Ishikawa (cell line): ENCODE data around the gene MKKS.

Experiments used
- CEBPB ChIP-seq: IDR thresholded peaks from 2 replicates; pipeline ENCODE4 v1.6.1; 2012
- CREB1 ChIP-seq: IDR thresholded peaks from 2 replicates; pipeline ENCODE4 v1.6.1; 2012; ENCODE audit warnings: low read depth
- EGR1 ChIP-seq: IDR thresholded peaks from 2 replicates; pipeline ENCODE4 v1.6.1; 2012
- EP300 ChIP-seq: IDR thresholded peaks from 2 replicates; pipeline ENCODE4 v1.6.1; 2012; ENCODE audit warnings: borderline replicate concordance
- FOXM1 ChIP-seq: IDR thresholded peaks from 2 replicates; pipeline ENCODE4 v1.6.1; 2012; ENCODE audit warnings: low read depth, borderline replicate concordance
- NFIC ChIP-seq: IDR thresholded peaks from 2 replicates; pipeline ENCODE4 v1.6.1; 2012
- RAD21 ChIP-seq: IDR thresholded peaks from 2 replicates; pipeline ENCODE4 v1.6.1; 2012; ENCODE audit warnings: low read depth
- TAF1 ChIP-seq: IDR thresholded peaks from 2 replicates; pipeline ENCODE4 v1.6.1; 2012; ENCODE audit warnings: low read depth, mild to moderate bottlenecking
- TCF12 ChIP-seq: IDR thresholded peaks from 2 replicates; pipeline ENCODE4 v1.6.1; 2012; ENCODE audit warnings: low read depth
- TEAD4 ChIP-seq: IDR thresholded peaks from 2 replicates; pipeline ENCODE4 v1.6.1; 2012
- YY1 ChIP-seq: IDR thresholded peaks from 2 replicates; pipeline ENCODE4 v1.6.1; 2012; ENCODE audit warnings: low read depth
- ZBTB7A ChIP-seq: IDR thresholded peaks from 2 replicates; pipeline ENCODE4 v1.6.1; 2012; ENCODE audit warnings: low read depth
- TF ChIP-seq, protein P1 (sequence below): IDR thresholded peaks from 2 replicates; pipeline ENCODE4 v1.6.1; 2012
- TF ChIP-seq, protein P2 (sequence below): IDR thresholded peaks from 2 replicates; pipeline ENCODE4 v1.6.1; 2012
- TF ChIP-seq, protein P3 (sequence below): IDR thresholded peaks from 2 replicates; pipeline ENCODE4 v1.6.1; 2012; ENCODE audit warnings: low read depth, mild to moderate bottlenecking

MKKS gene

DNA sequence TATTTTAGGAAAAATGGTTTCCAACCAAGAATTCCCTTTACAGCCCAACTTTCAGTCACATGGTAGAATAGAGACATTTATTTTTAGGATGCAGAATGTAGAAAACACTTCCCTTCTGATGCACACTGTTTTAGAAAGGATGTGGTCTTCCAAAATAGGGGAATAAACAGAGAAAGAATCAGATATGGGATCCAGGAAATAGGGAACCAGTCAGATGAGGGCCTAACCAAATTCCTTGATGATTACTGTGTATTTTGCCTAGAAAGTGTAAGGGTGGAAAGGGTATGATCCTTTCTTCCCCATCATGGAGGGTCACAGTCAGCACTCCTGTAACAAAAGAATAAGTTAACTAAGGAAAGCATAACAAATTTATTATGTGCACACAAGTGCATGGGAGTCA lies 28.5 kb upstream of the MKKS start:
- TF ChIP-seq, protein P1, sequence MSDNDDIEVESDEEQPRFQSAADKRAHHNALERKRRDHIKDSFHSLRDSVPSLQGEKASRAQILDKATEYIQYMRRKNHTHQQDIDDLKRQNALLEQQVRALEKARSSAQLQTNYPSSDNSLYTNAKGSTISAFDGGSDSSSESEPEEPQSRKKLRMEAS: no peak
- no peak for TF ChIP-seq TAF1
- TF ChIP-seq CEBPB: no peak
- no peak for TF ChIP-seq EP300
- TF ChIP-seq ZBTB7A: no peak
- TF ChIP-seq, protein P2, sequence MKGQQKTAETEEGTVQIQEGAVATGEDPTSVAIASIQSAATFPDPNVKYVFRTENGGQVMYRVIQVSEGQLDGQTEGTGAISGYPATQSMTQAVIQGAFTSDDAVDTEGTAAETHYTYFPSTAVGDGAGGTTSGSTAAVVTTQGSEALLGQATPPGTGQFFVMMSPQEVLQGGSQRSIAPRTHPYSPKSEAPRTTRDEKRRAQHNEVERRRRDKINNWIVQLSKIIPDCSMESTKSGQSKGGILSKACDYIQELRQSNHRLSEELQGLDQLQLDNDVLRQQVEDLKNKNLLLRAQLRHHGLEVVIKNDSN: no peak
- no peak for TF ChIP-seq FOXM1
- no peak for TF ChIP-seq RAD21

DNA sequence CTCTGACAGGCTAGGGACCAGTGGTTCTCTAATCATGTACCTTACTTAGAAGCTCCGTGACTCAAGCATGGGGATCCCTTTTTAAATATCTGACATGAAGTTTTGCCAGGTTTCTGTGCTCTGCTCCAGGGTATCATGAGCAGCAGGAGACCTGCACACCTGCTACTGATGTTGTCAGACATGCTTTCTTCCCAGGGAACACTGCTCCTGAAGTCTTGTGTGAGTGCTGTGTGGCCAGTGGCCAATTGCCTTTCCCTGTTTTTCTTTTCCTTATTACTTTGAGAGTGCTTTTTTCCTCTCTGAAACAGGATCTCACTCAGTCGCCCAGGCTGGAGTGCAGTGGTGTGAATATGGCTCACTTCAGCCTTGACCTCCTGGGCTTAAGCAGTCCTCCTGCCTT lies 27.5 kb upstream of the MKKS start:
- no peak for TF ChIP-seq CREB1
- TF ChIP-seq, protein P3, sequence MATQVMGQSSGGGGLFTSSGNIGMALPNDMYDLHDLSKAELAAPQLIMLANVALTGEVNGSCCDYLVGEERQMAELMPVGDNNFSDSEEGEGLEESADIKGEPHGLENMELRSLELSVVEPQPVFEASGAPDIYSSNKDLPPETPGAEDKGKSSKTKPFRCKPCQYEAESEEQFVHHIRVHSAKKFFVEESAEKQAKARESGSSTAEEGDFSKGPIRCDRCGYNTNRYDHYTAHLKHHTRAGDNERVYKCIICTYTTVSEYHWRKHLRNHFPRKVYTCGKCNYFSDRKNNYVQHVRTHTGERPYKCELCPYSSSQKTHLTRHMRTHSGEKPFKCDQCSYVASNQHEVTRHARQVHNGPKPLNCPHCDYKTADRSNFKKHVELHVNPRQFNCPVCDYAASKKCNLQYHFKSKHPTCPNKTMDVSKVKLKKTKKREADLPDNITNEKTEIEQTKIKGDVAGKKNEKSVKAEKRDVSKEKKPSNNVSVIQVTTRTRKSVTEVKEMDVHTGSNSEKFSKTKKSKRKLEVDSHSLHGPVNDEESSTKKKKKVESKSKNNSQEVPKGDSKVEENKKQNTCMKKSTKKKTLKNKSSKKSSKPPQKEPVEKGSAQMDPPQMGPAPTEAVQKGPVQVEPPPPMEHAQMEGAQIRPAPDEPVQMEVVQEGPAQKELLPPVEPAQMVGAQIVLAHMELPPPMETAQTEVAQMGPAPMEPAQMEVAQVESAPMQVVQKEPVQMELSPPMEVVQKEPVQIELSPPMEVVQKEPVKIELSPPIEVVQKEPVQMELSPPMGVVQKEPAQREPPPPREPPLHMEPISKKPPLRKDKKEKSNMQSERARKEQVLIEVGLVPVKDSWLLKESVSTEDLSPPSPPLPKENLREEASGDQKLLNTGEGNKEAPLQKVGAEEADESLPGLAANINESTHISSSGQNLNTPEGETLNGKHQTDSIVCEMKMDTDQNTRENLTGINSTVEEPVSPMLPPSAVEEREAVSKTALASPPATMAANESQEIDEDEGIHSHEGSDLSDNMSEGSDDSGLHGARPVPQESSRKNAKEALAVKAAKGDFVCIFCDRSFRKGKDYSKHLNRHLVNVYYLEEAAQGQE: no peak
- no peak for TF ChIP-seq EGR1
- TF ChIP-seq RAD21: no peak
- TF ChIP-seq, protein P2: no peak
- TF ChIP-seq EP300: no peak
- no peak for TF ChIP-seq TEAD4

DNA sequence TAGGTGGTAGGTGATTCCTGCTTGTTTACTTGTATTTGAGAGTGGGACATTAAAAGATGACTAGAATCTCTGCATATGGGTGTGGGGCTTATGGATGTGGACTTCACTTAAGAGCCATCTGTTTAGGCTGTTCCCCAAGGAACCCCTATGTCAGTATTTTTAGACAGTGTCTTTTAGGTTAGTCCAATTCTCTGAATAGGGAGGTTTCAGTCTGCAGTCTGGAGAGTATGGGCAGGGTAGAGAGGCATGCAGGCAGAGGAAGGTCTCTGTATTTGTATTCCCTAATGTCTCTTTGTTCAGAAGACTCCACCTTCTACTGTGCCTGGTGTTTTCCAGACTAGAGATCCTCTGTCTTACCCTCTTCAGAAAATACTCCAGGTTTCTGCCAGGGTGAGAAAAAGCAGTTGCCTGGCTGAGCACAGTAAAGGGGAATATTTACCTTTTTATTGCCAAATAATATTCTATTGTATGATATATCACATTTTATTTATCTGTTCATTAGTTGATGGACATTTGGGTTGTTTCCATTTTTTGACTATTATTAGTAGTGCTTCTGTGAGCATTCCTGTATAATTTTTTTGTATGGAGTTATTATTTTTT lies 20.2 kb upstream of the MKKS start:
- TF ChIP-seq ZBTB7A (no peak), TAF1 (no peak), RAD21 (no peak), EGR1 (no peak), CREB1 (no peak)
- TF ChIP-seq, protein P3: no peak
- TF ChIP-seq, protein P1: no peak

DNA sequence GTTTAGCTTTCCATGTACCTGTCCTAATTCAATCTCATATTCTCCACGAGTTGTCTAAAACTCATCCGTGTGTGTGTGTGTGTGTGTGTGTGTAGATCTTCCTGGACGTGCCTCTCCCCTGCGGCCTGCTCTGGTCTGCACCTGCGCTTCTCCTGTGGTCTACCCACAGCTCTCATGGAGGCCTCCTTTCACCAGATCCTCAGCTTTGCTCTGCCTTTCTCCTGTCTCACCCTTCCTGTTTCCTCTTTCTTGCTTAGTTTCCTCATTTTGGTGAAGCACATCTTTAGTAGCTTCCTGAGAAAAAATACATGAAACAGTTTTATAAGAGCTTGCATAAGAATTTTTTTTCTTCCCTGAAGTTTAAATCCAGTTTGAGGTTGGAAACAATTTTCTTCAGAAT lies 19.2 kb upstream of the MKKS start:
- TF ChIP-seq CREB1 (no peak), NFIC (no peak), FOXM1 (no peak), ZBTB7A (no peak), CEBPB (no peak), YY1 (no peak), TCF12 (no peak), EP300 (no peak)
- TF ChIP-seq, protein P2: no peak
- TF ChIP-seq, protein P3: no peak

DNA sequence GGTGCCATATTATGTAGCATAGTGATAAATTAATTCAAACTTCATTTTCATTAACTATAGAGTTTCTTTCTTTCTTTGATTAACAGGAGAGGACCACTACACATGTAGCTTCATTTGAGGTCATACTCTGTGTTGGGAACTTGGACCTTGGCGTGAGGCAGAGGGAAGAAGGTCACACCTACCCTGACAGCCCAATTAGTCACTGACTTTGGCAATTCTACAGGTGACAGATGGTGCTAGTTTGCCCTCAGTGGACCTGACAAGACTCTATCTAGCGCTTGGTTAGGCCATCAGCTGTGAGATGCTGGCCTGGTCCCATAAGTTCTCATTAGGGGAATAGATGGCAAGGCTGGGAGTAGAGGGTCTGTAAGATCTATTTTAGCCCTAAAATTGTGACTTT lies 15.2 kb upstream of the MKKS start:
- TF ChIP-seq NFIC (no peak), TAF1 (no peak), EP300 (no peak), TEAD4 (no peak), YY1 (no peak), ZBTB7A (no peak), RAD21 (no peak), EGR1 (no peak), CEBPB (no peak), TCF12 (no peak), CREB1 (no peak), FOXM1 (no peak)
- TF ChIP-seq, protein P1: no peak
- TF ChIP-seq, protein P2: no peak
- TF ChIP-seq, protein P3: no peak
